Fibroblast of mammary gland (primary cell): Measurements from ENCODE around the gene INPP4B.

Experiments used
- DNase-seq: peaks from one replicate; pipeline ENCODE4 v3.0.0-alpha.2; 2010; ENCODE audit warnings: low read depth
- H3K4me3 ChIP-seq: 2 replicates; pipeline ENCODE4 v1.5.1; 2011; ENCODE audit warnings: low read depth, mild to moderate bottlenecking, low read length, moderate library complexity; ENCODE audit not compliant: control insufficient read depth
- TF ChIP-seq, protein P1 (sequence below): conservative IDR thresholded peaks from 2 replicates; pipeline ENCODE4 v1.5.1; 2011; ENCODE audit warnings: low read depth, low read length, inconsistent platforms; ENCODE audit not compliant: control insufficient read depth, insufficient read depth

Gene INPP4B

DNA sequence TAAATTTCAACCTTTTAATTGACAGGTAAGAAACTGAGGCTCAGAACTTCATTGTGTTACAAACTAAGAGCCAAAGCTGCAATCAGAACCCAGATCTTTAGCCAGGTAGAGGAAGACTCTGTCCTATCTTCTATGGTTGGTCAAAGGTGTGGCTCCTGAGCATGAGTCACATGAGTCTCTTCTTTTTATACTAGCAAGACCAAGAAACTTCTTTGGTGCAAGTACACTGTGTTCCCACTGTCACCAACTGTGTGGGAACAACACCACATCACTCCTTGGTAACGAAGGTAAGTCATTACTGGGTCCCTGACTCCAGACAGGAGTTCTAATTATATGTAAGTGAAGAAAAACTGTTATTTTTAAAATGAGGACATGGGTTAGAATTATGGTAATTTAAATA is 290.1 kb downstream of the INPP4B start:
- TF ChIP-seq, protein P1, sequence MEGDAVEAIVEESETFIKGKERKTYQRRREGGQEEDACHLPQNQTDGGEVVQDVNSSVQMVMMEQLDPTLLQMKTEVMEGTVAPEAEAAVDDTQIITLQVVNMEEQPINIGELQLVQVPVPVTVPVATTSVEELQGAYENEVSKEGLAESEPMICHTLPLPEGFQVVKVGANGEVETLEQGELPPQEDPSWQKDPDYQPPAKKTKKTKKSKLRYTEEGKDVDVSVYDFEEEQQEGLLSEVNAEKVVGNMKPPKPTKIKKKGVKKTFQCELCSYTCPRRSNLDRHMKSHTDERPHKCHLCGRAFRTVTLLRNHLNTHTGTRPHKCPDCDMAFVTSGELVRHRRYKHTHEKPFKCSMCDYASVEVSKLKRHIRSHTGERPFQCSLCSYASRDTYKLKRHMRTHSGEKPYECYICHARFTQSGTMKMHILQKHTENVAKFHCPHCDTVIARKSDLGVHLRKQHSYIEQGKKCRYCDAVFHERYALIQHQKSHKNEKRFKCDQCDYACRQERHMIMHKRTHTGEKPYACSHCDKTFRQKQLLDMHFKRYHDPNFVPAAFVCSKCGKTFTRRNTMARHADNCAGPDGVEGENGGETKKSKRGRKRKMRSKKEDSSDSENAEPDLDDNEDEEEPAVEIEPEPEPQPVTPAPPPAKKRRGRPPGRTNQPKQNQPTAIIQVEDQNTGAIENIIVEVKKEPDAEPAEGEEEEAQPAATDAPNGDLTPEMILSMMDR: no peak
- no peak overlapping the region for H3K4me3 ChIP-seq
- DNase-seq: no peak

DNA sequence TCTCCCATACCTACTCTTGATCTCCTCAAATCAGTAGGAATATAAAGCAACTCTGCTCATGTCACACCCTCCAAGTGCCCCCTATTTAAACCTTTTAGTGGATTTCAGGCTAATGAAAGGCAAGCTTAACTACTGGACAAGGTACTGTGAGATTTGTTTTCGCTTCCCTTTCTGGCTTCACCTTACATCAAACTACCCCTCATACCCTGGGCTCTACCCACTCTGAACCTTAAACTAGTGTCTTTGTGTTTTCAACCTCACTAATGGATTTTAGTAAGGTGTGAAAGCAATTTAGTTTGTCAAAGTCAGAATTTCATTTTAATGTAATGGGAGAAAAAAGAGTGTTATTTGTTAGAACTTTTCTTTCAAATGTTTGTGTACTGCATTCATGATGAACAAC is 291.7 kb downstream of the INPP4B start:
- no peak overlapping the region for H3K4me3 ChIP-seq
- TF ChIP-seq, protein P1: no peak
- no peak for DNase-seq

DNA sequence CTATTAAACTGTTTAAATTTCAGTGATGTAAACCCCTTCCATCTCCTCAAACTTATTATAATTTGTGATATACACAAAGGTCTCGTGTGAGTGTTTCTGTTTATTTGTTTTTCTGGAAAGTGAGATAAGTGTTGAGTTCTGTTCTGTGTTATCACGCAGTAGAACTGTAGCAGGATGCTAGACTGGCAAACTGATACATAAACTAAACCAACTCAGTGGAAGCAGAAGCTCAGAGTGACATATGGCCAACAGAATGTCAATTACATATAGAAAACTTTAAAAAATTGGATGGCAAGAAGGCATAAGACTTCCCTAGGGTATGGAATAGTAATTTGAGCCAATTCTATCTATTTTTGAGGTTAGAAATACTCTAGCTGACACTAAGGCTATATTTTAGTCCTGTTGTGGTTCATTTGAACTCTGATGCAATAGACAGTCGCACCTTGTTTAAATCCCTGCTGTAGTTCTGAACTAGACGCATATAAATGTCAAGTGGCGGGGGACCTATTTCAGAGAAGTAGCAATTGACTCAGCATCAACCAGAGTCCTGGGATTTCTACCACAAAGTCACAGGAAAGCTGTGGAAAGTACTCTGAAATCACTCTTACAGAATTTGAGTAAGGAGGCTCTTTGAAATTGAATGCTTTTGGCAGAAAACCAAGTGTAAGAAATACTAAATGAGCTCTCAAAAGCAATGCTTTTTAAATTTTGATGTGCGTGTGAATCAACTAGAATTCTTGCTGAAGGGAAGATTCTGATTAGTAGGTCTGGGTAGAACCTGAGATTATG is 294.4 kb downstream of the INPP4B start:
- H3K4me3 ChIP-seq: no peak overlapping the region
- TF ChIP-seq, protein P1: no peak
- DNase-seq: no peak

DNA sequence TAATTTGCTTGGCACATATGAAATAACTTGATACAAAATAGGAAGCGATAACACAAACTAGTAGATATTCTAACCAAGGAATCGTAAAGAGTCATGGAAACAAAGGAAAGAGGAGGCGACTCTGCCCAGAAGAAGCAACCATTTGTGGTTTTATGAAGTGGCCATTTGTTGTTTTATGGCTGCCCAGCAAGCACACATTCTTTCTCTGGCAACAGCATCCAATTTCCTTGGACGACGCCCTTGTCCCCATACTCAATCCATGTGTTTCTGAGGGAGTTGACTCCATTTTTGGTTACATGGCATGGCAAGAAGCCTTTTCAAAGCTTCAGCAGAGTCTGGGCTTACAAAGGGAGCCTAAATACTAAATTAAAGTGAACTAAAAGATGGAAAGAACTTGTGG is 295.1 kb downstream of the INPP4B start:
- DNase-seq: no peak
- TF ChIP-seq, protein P1: no peak
- H3K4me3 ChIP-seq: no peak overlapping the region

DNA sequence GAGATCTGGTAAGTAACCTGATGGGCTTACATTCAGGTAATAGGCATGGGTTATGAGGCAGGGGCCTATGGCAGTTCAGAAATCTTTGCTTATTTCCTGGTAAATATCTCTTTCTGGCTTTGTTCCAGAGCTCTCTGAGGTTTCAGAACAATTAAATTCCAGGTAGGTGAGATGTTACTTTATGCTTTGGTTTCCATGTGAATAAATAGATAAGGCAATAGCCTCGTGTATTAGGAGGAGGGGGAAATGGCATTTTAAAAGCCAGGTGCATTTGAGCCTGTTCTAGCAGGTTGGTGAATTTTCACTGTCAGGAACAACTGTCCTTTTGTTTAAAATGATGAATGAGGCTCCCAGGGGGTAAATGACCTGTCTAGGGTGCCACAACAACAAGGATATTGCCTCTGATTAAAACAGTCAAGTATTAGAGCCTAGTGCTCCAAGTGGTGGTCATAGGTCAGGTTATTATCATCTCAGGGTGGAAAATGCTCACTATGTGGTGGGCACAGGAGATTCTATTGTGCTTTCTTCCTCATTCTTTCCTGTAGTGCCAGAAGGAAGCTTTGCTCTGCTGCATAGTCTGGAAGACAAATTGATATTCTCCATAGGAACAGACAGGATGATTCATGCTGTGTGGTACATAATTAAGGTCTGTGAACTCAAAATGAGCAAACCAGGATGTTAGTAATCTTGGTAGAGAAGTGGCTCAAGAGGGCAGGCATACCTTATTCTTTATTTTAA is 296.2 kb downstream of the INPP4B start:
- TF ChIP-seq, protein P1: no peak
- H3K4me3 ChIP-seq: no peak overlapping the region
- peak; percentile 85 for DNase-seq

DNA sequence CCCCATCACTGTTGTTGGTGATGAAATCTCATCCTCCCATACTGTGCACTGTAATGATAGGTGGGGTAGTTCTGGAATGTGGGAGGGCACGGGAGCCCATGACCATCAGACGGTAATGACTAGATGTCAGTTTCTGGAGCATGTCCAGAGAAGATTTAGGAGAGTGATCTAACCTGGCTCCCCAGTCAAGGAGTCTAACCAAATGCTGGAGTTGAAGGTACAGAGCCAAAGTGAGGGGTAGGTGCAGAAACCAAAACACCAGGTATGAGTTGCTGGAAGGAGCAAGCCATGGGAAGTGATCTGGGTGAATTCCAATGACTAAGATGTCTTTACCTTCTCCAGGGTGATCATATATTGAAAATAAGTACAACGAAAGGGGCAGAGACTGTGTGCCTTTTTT is 296.9 kb downstream of the INPP4B start:
- no peak for DNase-seq
- H3K4me3 ChIP-seq: no peak overlapping the region
- TF ChIP-seq, protein P1: no peak

DNA sequence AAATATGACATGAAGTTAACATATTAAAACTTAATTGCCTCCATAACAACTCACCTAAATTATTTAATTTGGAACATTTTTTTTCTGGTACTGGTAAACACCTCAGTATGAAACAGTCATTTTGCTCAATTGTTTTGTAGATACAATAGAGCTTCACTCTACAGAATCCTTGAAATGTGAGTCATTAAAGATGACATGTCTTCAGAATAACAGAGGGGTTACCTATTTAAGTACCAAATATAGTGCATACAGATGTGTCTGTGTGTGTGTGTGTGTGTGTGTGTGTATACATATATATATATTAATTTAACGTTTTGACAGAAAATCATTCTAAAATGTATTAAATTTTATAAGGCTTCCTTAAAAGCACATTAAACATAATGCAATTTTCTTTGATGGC is 297.6 kb downstream of the INPP4B start:
- TF ChIP-seq, protein P1: no peak
- no peak for DNase-seq
- H3K4me3 ChIP-seq: no peak overlapping the region
